Skeletal muscle satellite cell (primary cell): ENCODE measurements around the gene MEOX2.
A peak's percentile ranks its signal among the peaks of the same experiment; 100 is the strongest.

ENCODE experiments used
- H3K27me3 ChIP-seq: 2 replicates; pipeline ENCODE4 v1.7.0; 2013; ENCODE audit warnings: low read length; ENCODE audit not compliant: control insufficient read depth, insufficient read depth
- H3K36me3 ChIP-seq: 2 replicates; pipeline ENCODE4 v1.7.0; 2013; ENCODE audit warnings: mild to moderate bottlenecking, control low read depth, low read length; ENCODE audit not compliant: insufficient read depth
- H3K4me1 ChIP-seq: 2 replicates; pipeline ENCODE4 v1.7.0; 2013; ENCODE audit warnings: low read length; ENCODE audit not compliant: control insufficient read depth, insufficient read depth
- H3K4me2 ChIP-seq: 2 replicates; pipeline ENCODE4 v1.7.0; 2013; ENCODE audit warnings: mild to moderate bottlenecking, low read length
- H3K4me3 ChIP-seq: 2 replicates; pipeline ENCODE4 v1.7.0; 2013; ENCODE audit warnings: low read length
- H3K9ac ChIP-seq: 2 replicates; pipeline ENCODE4 v1.7.0; 2013; ENCODE audit warnings: mild to moderate bottlenecking, low read depth, low read length, moderate library complexity
- H3K9me3 ChIP-seq: replicated peaks from 2 replicates; pipeline ENCODE4 v1.7.0; 2013; ENCODE audit warnings: mild to moderate bottlenecking, control low read depth, low read length

The MEOX2 gene

DNA sequence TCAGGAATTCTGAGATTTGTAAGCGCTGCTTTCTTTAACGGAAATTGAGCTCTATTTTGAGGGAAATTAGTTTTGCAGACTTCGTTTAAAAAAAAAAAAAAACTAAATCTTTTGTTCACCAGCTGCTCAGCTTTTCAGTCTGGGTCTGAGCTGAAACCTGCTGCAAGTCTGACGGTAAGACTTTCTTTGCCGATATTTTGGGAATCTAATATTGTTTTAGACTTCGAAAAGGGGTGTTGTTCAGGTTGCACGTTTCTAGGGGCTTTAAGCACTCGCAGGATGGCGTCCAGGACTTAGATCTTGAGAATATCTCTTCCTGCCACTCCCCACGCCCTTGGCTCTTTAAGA is 1.8 kb upstream of the MEOX2 start:
- Histone ChIP-seq H3K4me3 (no peak overlapping the region), H3K9me3 (no peaks in the 10 kb centered on the region), H3K4me1 (peaks cover 22% of the 10 kb centered on the region), H3K9ac (no peak overlapping the region), H3K36me3 (no peaks in the 10 kb centered on the region), H3K4me2 (no peak overlapping the region), H3K27me3 (peaks cover 39% of the 10 kb centered on the region)

DNA sequence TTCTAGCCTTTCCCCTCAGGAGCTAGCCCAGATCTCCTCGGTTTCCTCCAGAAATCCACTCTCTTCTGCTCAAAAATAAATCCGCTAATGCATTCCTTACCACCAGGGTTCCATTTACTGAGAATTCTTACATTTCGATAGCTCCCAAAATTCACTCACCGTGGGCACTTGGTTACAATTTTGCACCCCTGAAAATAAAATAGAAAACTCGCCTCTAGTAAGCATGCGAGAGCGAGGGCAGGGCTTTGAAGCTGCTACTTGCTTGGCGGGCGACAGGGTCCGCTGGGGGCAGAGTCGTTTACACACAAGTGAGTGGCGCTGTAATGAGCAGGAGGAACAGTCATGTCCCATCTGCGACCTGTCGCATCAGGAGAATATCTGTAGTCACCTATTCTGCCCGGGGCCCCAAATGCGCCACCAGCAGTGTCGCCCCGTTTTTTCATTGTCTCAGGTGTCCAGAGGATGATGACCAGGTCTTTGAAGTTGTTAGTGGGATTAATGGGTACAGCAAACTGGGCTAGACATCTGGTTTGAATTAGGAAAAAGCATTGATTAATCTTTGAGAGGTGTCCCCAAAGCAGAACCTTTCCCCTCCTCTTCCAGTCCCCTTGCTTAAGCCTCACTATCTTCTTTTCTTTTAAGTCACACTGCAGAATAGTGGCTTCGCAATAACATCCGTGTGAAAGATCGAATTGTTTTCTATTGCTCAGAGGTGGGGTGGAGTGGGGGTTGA is 1.2 kb upstream of the MEOX2 start:
- H3K4me3 ChIP-seq, result peak overlapping the region; percentile 76

DNA sequence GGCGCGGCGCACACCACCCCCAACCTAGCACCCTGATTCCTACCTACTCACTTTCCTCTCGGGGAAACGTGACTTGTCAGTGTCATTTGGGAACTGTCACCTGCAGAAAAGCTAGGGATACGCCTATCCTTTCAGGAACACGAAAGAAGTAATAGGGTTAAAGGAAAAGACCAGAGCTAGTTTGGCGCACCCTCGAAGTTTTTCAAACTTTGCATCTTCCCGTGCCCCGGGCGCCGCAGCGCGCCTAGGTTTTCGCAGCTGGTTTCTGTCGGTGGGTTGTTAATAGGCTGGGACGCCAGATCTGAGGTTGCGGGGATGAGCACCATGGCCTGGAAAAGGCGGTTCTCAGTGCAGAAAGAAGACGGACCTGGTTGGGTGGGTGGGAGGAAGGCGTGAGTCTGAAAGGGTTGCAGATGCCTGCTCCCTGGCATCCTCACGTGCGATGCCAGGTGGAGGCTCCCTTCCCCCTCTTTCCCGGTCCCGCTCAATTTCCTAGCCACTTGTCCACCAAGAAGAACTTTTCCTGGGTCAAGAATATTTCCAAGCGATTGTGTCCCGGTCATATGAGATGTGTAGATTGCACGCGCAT is 568 bp upstream of the MEOX2 start:
- H3K4me2 ChIP-seq, result peak overlapping the region; percentile 96
- H3K36me3 ChIP-seq, result no peaks in the 10 kb centered on the region
- H3K4me3 ChIP-seq, result peak overlapping the region; percentile 76
- peaks cover 22% of the 10 kb centered on the region for H3K4me1 ChIP-seq
- no peaks in the 10 kb centered on the region for H3K9me3 ChIP-seq
- H3K27me3 ChIP-seq, result peaks cover 39% of the 10 kb centered on the region
- no peak overlapping the region for H3K9ac ChIP-seq

More for the DNA sequence above, 1.2 kb upstream of the MEOX2 start:
- no peaks in the 10 kb centered on the region for H3K9me3 ChIP-seq
- peak overlapping the region; percentile 96 for H3K4me2 ChIP-seq
- no peaks in the 10 kb centered on the region for H3K36me3 ChIP-seq
- H3K9ac ChIP-seq, result no peak overlapping the region
- peaks cover 39% of the 10 kb centered on the region for H3K27me3 ChIP-seq
- H3K4me1 ChIP-seq, result peaks cover 22% of the 10 kb centered on the region

DNA sequence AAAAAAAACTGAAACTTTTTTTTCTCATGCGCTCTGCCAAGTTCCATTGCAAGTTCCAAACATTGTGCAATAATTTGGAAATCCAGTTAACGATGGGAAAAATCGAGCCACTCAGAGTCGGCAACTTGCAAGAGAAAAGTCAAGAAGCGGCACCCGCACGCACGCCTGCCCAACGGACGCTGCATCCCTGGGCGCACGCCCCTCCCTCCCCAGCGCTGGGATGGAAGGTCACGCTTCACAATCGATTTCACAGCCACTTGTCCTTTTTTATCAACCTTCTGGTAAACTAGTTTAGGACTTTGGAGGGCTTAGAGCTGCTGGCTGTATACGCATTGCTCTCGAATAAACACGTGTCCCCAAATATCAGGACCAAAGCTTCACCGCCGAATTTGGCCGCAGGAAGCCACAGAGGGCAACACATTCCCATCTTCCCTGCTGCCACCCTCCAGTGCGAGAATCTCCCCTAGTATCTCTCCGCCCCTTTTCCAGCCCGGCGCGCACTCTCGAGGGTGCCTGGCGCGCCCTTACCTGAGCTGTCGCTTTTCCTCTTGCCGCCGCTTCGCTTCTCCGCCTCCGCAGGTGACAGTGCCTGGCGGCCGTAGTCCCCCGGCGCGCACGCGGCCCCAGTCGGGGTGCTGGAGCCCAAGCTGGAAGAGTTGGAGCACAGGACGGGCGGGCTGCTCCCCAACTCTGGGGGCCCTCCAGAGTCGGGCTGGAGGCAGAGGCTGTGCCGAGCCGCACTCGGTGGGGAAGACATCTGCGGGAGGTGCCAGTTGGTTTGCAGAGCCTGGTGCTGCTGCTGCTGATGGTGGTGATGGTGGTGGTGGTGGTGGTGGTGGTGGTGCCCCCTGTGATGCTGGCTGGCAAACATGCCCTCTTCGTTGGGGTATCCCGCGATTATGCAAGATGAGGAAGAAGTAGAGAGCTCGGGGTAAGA is 857 bp downstream of the MEOX2 start:
- Histone ChIP-seq H3K4me2 (peak overlapping the region; percentile 96), H3K36me3 (no peaks in the 10 kb centered on the region), H3K9ac (peak overlapping the region; percentile 50), H3K27me3 (peaks cover 39% of the 10 kb centered on the region), H3K4me1 (peaks cover 22% of the 10 kb centered on the region), H3K9me3 (no peaks in the 10 kb centered on the region), H3K4me3 (peak overlapping the region; percentile 76)

DNA sequence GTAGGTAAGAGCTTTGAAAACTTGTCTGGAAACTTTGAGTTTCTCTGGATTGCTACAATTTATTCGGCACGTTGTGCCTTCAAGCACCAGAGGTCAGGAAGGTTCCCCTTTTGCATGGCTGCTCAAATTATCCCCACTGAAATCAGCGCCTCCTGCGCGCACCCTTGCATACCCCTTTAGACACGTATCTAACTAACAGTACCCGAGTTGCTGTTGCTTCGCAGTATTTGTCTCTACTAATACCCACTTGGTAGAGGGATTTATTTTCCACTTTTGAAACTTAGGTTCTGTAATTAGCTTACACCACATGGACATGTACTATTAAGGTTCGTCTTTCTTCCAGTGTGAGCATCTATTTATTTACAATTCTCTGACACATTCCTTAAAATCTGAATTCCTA is 1.6 kb downstream of the MEOX2 start:
- H3K36me3 ChIP-seq, result no peaks in the 10 kb centered on the region
- no peak overlapping the region for H3K9ac ChIP-seq
- H3K27me3 ChIP-seq, result peaks cover 39% of the 10 kb centered on the region
- H3K4me1 ChIP-seq, result peaks cover 22% of the 10 kb centered on the region
- peak overlapping the region; percentile 96 for H3K4me2 ChIP-seq
- peak overlapping the region; percentile 76 for H3K4me3 ChIP-seq
- no peaks in the 10 kb centered on the region for H3K9me3 ChIP-seq

DNA sequence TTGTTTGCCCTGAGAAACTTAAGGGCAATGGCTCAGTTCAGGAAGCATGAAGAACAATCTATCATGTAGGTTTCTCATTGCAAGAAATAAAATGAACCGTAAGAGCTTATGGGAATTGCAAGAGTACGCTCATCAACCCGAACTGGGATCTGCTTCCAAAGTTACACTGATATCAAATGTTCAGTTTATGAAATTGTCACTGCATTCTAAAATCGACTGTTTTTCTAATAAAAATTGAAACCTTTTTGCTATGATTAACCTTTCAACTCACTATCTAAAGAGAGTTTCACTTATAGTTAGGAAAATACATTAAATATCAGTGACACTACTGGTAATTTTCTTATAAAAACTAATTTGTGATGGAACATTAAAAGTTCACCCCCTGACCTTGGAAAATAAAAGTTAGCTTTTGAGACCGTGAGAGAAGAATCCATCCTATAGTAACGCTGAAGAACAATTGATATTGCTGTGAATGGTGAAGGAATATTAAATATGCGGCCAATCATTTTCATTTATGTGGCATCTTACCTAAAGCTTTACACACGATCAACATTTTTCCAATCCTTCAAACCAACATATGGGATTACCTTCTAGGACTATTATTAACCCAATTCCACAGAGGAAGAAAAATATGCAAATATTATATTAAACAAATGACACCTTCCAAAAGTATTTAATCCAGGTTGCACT is 2.2 kb downstream of the MEOX2 start:
- peaks cover 22% of the 10 kb centered on the region for H3K4me1 ChIP-seq
- H3K36me3 ChIP-seq, result no peaks in the 10 kb centered on the region
- H3K4me2 ChIP-seq, result no peak overlapping the region
- H3K27me3 ChIP-seq, result peaks cover 39% of the 10 kb centered on the region
- no peak overlapping the region for H3K9ac ChIP-seq
- H3K4me3 ChIP-seq, result no peak overlapping the region
- no peaks in the 10 kb centered on the region for H3K9me3 ChIP-seq

DNA sequence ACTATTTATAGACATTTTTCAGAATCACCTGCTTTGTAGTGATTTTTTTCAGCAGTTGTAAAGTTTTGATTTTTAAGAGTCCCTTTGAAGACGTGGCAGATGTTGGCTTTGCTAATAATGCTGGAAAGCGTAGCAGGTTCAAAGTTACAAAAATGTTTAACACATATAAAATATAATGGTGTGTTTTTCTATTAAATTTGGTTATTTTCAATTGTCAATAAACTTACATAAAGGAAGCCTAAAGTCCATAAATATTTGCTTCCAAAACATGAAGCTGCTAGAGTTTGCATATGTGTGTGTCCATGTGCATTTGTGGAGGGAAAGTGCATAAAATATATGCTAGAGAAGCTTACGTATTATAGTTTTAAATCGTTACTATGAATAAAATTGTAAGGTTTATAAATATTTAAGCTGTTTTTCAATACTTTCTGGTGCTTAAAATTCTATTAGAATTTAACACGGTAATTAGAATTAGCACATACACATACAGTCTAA is 3.7 kb downstream of the MEOX2 start:
- H3K4me3 ChIP-seq, result no peak overlapping the region
- H3K9me3 ChIP-seq, result no peaks in the 10 kb centered on the region
- peaks cover 30% of the 10 kb centered on the region for H3K27me3 ChIP-seq
- no peak overlapping the region for H3K4me2 ChIP-seq
- no peaks in the 10 kb centered on the region for H3K36me3 ChIP-seq
- no peak overlapping the region for H3K9ac ChIP-seq
- H3K4me1 ChIP-seq, result peaks cover 22% of the 10 kb centered on the region

DNA sequence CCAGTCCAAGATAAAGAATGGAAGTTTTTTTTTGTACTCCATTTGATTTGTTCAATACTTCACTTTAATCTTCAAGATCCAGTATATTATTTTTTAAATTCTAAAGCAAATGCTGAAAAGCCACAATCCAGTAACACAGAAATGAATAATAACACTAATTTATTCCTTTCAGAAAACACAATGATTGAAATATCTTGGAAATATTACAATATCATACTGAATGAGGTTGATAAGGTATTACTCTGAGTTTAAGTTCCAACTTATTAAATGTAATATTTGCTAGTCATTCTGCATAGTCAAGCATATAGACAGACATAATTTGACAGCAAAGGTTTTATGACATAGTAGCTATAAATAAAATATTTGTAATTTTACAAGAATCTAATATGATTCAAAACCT is 4.4 kb downstream of the MEOX2 start:
- Histone ChIP-seq H3K9me3 (no peaks in the 10 kb centered on the region), H3K4me3 (no peak overlapping the region), H3K36me3 (no peaks in the 10 kb centered on the region), H3K4me2 (no peak overlapping the region), H3K27me3 (peaks cover 23% of the 10 kb centered on the region), H3K9ac (no peak overlapping the region), H3K4me1 (peaks cover 20% of the 10 kb centered on the region)

DNA sequence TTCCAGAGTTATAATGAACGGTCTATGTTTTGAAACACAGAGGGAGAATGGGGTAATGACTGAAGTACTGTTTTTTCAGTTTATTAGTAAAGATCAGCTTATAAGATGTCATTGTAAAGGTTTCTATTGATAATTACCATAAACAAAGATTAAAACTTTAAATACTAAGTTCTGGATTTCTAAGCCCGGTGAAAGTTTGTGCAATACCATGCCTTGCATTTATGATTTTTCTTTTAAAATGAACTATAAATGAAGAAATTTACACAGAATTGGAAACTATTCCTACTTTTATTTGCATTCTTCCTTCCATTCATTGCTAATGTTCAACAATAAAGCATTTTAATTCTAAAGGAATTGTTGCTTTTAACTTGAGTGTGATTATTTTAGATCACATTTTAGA is 4.9 kb downstream of the MEOX2 start:
- H3K4me3 ChIP-seq, result no peak overlapping the region
- no peaks in the 10 kb centered on the region for H3K36me3 ChIP-seq
- H3K9ac ChIP-seq, result no peak overlapping the region
- peaks cover 16% of the 10 kb centered on the region for H3K4me1 ChIP-seq
- H3K9me3 ChIP-seq, result no peaks in the 10 kb centered on the region
- no peak overlapping the region for H3K4me2 ChIP-seq
- peaks cover 18% of the 10 kb centered on the region for H3K27me3 ChIP-seq

DNA sequence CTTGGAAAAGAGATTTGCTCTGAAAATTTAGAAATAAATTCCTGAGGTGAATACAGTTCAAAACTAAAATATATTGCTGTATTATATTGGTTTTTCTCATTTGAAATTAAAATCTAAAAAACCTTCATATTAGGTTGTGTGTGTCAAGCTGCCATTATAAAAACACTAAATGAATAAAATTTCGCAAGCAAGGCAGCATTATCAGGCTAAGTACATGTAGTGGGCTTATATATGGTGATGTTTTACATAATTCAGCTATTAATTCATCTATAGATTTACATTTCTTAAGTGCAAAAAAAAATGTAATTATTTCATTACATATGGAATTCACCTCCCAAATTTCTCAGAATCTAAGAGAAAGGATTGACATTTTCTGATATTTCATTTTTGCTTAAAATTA is 5.3 kb downstream of the MEOX2 start:
- no peaks in the 10 kb centered on the region for H3K36me3 ChIP-seq
- no peak overlapping the region for H3K9ac ChIP-seq
- no peak overlapping the region for H3K4me2 ChIP-seq
- no peaks in the 10 kb centered on the region for H3K9me3 ChIP-seq
- peaks cover 14% of the 10 kb centered on the region for H3K27me3 ChIP-seq
- H3K4me1 ChIP-seq, result peaks cover 11% of the 10 kb centered on the region
- H3K4me3 ChIP-seq, result no peak overlapping the region

DNA sequence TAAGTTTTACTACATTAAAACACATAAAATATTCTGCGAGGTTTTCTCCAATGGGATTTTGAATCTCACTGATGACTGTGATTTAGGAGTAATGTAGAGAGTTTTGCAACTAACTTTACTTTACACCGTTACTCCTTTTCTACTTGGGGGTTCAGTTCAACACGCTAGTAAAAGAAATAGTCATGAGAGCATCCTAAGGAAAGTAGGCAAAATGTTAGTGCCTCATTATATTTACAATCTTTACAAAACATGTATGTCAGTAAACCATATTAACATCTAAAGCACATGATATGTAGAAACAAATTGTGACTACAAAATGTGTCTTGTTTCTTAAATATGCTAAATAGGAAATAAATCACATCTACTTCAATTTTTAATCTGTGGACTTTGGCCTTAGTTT is 6.0 kb downstream of the MEOX2 start:
- Histone ChIP-seq H3K4me1 (peaks cover 4% of the 10 kb centered on the region), H3K36me3 (no peaks in the 10 kb centered on the region), H3K4me3 (no peak overlapping the region), H3K9me3 (no peaks in the 10 kb centered on the region), H3K4me2 (no peak overlapping the region), H3K9ac (no peak overlapping the region), H3K27me3 (peaks cover 7% of the 10 kb centered on the region)
